Neural progenitor cell (in vitro differentiated cells): ENCODE measurements around the gene FBN3. TPM values are rescaled to one million over a fixed set of nuclear protein-coding genes. Genes with fewer than 3 reads are reported as not detected.

Experiments
- DNase-seq: peaks from one replicate; pipeline ENCODE4 v3.0.0-alpha.2; 2016; ENCODE audit warnings: low spot score
- H2AFZ ChIP-seq: fragments of 200-600 bp; sonication (generic); replicated peaks from 2 replicates; pipeline ENCODE4 v1.6.1; 2016; ENCODE audit warnings: antibody characterized with exemption
- H3F3A ChIP-seq: fragments of 200-600 bp; sonication (generic); 2 replicates; pipeline ENCODE4 v1.6.1; 2016; ENCODE audit warnings: antibody characterized with exemption, low read depth
- H3K27ac ChIP-seq: fragments of 200-600 bp; sonication (generic); 2 replicates; pipeline ENCODE4 v1.5.1; 2016; ENCODE audit warnings: mild to moderate bottlenecking
- H3K27me3 ChIP-seq: fragments of 200-600 bp; sonication (generic); 2 replicates; pipeline ENCODE4 v1.6.1; 2016; ENCODE audit warnings: mild to moderate bottlenecking, moderate library complexity
- H3K36me3 ChIP-seq: fragments of 200-600 bp; sonication (generic); 2 replicates; pipeline ENCODE4 v1.5.1; 2016
- H3K4me1 ChIP-seq: fragments of 200-600 bp; sonication (generic); 2 replicates; pipeline ENCODE4 v1.6.1; 2016; ENCODE audit warnings: mixed run types
- H3K4me2 ChIP-seq: fragments of 200-600 bp; sonication (generic); 2 replicates; pipeline ENCODE4 v1.6.1; 2016
- H3K4me3 ChIP-seq: fragments of 200-600 bp; sonication (generic); 2 replicates; pipeline ENCODE4 v1.5.1; 2016
- H3K79me2 ChIP-seq: fragments of 200-600 bp; sonication (generic); 2 replicates; pipeline ENCODE4 v1.6.1; 2016; ENCODE audit warnings: low read depth
- H3K9ac ChIP-seq: fragments of 200-600 bp; sonication (generic); 2 replicates; pipeline ENCODE4 v1.6.1; 2016
- H3K9me3 ChIP-seq: fragments of 200-600 bp; sonication (generic); 2 replicates; pipeline ENCODE4 v1.5.1; 2016; ENCODE audit warnings: low read depth
- H4K20me1 ChIP-seq: fragments of 200-600 bp; sonication (generic); 2 replicates; pipeline ENCODE4 v1.6.1; 2016; ENCODE audit warnings: low read depth
- H3K27ac Mint-ChIP-seq: 3 replicates; pipeline ENCODE4 v1.8.0; 2021; ENCODE audit warnings: mixed read lengths
- H3K27me3 Mint-ChIP-seq: 2 replicates; pipeline ENCODE4 v1.8.0; 2022; ENCODE audit warnings: low read depth, mild to moderate bottlenecking, inconsistent platforms, moderate library complexity, mixed read lengths; ENCODE audit not compliant: insufficient read depth
- H3K36me3 Mint-ChIP-seq: 3 replicates; pipeline ENCODE4 v1.8.0; 2021; ENCODE audit warnings: mixed read lengths
- H3K4me1 Mint-ChIP-seq: 3 replicates; pipeline ENCODE4 v1.8.0; 2021; ENCODE audit warnings: mixed read lengths
- H3K4me3 Mint-ChIP-seq: 3 replicates; pipeline ENCODE4 v1.8.0; 2021; ENCODE audit warnings: mild to moderate bottlenecking, moderate library complexity, mixed read lengths
- H3K9me3 Mint-ChIP-seq: 3 replicates; pipeline ENCODE4 v1.8.0; 2020; ENCODE audit warnings: mixed read lengths
- CTCF ChIP-seq: fragments of 200-600 bp; sonication (generic); IDR thresholded peaks from 2 replicates; pipeline ENCODE4 v1.5.1; 2017; ENCODE audit warnings: antibody characterized with exemption, mild to moderate bottlenecking
- EZH2 ChIP-seq: fragments of 200-600 bp; sonication (generic); IDR thresholded peaks from 2 replicates; pipeline ENCODE4 v1.6.1; 2017; ENCODE audit warnings: antibody characterized with exemption, mild to moderate bottlenecking, moderate library complexity
- EZH2phosphoT487 ChIP-seq: fragments of 200-600 bp; sonication (generic); IDR thresholded peaks from 2 replicates; pipeline ENCODE4 v1.6.1; 2017; ENCODE audit warnings: antibody characterized with exemption
- total RNA-seq: library from RNA; depleted of rRNA; stranded (reverse); fragments of >200 nt; gene quantifications from 2 replicates; pipeline ENCODE4 v1.2.3, GENCODE V29; 2015; ENCODE audit warnings: low replicate concordance

FBN3 gene
- total RNA-seq, 1 donor from 2014 or later, result 23.0 TPM

GRCh38 chr19:8039231-8039630 is 110.2 kb downstream of the FBN3 start:
- H3K79me2 ChIP-seq, result no peaks in the 10 kb centered on the region
- no peaks in the 10 kb centered on the region for H3K36me3 ChIP-seq
- TF ChIP-seq EZH2phosphoT487 (no peak), EZH2 (no peak), CTCF (no peak)
- H3K4me1 Mint-ChIP-seq, result peaks cover 14% of the 10 kb centered on the region
- no peak overlapping the region for H3K27ac ChIP-seq
- no peak overlapping the region for H3K27ac Mint-ChIP-seq
- no peaks in the 10 kb centered on the region for H4K20me1 ChIP-seq
- no peak overlapping the region for H3K4me3 Mint-ChIP-seq
- peaks cover 5% of the 10 kb centered on the region for H3K4me1 ChIP-seq
- peaks cover 6% of the 10 kb centered on the region for H3K27me3 Mint-ChIP-seq
- no peak overlapping the region for H2AFZ ChIP-seq
- DNase-seq, result no peak
- H3K9me3 ChIP-seq, result no peaks in the 10 kb centered on the region
- no peaks in the 10 kb centered on the region for H3K36me3 Mint-ChIP-seq
- no peak overlapping the region for H3K9ac ChIP-seq
- no peaks in the 10 kb centered on the region for H3K27me3 ChIP-seq
- no peaks in the 10 kb centered on the region for H3K9me3 Mint-ChIP-seq
- H3K4me2 ChIP-seq, result no peak overlapping the region
- no peak overlapping the region for H3K4me3 ChIP-seq
- H3F3A ChIP-seq, result peaks cover 6% of the 10 kb centered on the region

- peaks cover 10% of the 10 kb centered on the region for H3F3A ChIP-seq
- no peak overlapping the region for H3K27ac ChIP-seq
- H3K4me3 ChIP-seq, result no peak overlapping the region
- no peaks in the 10 kb centered on the region for H3K9me3 Mint-ChIP-seq
- no peaks in the 10 kb centered on the region for H3K9me3 ChIP-seq
- H3K4me2 ChIP-seq, result no peak overlapping the region
- no peak overlapping the region for H3K4me3 Mint-ChIP-seq
- H3K27ac Mint-ChIP-seq, result no peak overlapping the region
- TF ChIP-seq EZH2phosphoT487, result no peak
- TF ChIP-seq EZH2, result no peak
- TF ChIP-seq CTCF, result no peak
- H2AFZ ChIP-seq, result no peak overlapping the region
- no peaks in the 10 kb centered on the region for H3K27me3 ChIP-seq
- peaks cover 14% of the 10 kb centered on the region for H3K4me1 Mint-ChIP-seq
- H3K9ac ChIP-seq, result no peak overlapping the region
- H3K79me2 ChIP-seq, result no peaks in the 10 kb centered on the region
- H4K20me1 ChIP-seq, result no peaks in the 10 kb centered on the region
- peaks cover 6% of the 10 kb centered on the region for H3K27me3 Mint-ChIP-seq
- H3K36me3 ChIP-seq, result no peaks in the 10 kb centered on the region
- peaks cover 9% of the 10 kb centered on the region for H3K4me1 ChIP-seq
- no peaks in the 10 kb centered on the region for H3K36me3 Mint-ChIP-seq
- DNase-seq, result no peak
Measured at GRCh38 chr19:8038815-8039214, 110.6 kb downstream of the FBN3 start.

GRCh38 chr19:8036434-8037099 is 112.8 kb downstream of the FBN3 start:
- no peaks in the 10 kb centered on the region for H4K20me1 ChIP-seq
- Mint-ChIP-seq H3K36me3 (no peaks in the 10 kb centered on the region), H3K9me3 (no peaks in the 10 kb centered on the region), H3K27me3 (peaks cover 5% of the 10 kb centered on the region), H3K4me3 (no peak overlapping the region), H3K4me1 (peaks cover 21% of the 10 kb centered on the region), H3K27ac (peak overlapping the region; percentile 79)
- no peaks in the 10 kb centered on the region for H3K79me2 ChIP-seq
- no peak overlapping the region for H2AFZ ChIP-seq
- no peaks in the 10 kb centered on the region for H3K36me3 ChIP-seq
- H3K27ac ChIP-seq, result no peak overlapping the region
- no peak for TF ChIP-seq CTCF
- TF ChIP-seq EZH2phosphoT487, result no peak
- no peak for DNase-seq
- H3K9ac ChIP-seq, result no peak overlapping the region
- no peaks in the 10 kb centered on the region for H3K9me3 ChIP-seq
- peaks cover 29% of the 10 kb centered on the region for H3K4me1 ChIP-seq
- peaks cover 27% of the 10 kb centered on the region for H3F3A ChIP-seq
- peak overlapping the region; percentile 18 for H3K4me2 ChIP-seq
- no peaks in the 10 kb centered on the region for H3K27me3 ChIP-seq
- H3K4me3 ChIP-seq, result no peak overlapping the region
